HepG2 (cell line): ENCODE measurements around the gene NEDD4. TPM values are rescaled to one million over a fixed set of nuclear protein-coding genes. Genes with fewer than 3 reads are reported as not detected.

Experiments
- ATAC-seq: fragments of 200-7000 bp; cut with Tn5 transposase; 3 replicates; pipeline ENCODE4 v1.9.1; 2020; ENCODE audit warnings: mild to moderate bottlenecking, moderate library complexity
- BruUV-seq: library from RNA; stranded (reverse); fragments of 400-500 nt; replicated peaks from 2 replicates; lab custom pipeline; 2021; lab: Mats Ljungman, UMichigan
- CTCF ChIA-PET: fragments of 300-600 bp; formaldehyde crosslinking; extraction: SDS; loops from one replicate; lab custom pipeline; 2021; ENCODE audit warnings: low total read pairs, inconsistent platforms, low intra/inter-chr PET ratio; lab: Yijun Ruan, JAX
- POLR2A ChIA-PET: fragments of 350-600 bp; sonication (Branson Sonifier 250); formaldehyde crosslinking; loops from one replicate; lab custom pipeline; 2020; ENCODE audit warnings: antibody characterized with exemption, inconsistent platforms; lab: Yijun Ruan, JAX
- DNase-seq: peaks from one replicate; pipeline ENCODE4 v3.0.0-alpha.2; 2015; ENCODE audit warnings: low spot score
- FAIRE-seq: peaks from 3 replicates; lab custom pipeline; 2011; peaks lifted over from hg19 to GRCh38; lab: Jason Lieb, UNC
- H2AFZ ChIP-seq: one replicate; pipeline ENCODE4 v1.6.1; 2011; ENCODE audit warnings: low read length, inconsistent platforms
- H3K27ac ChIP-seq: fragments of 300-600 bp; 3 replicates; pipeline ENCODE4 v1.8.0; 2011; ENCODE audit warnings: mixed run types, mild to moderate bottlenecking, mixed read lengths, low read length, inconsistent platforms; ENCODE audit not compliant: insufficient read depth; ENCODE audit errors: extremely low read length
- H3K27me3 ChIP-seq, 2 experiments: fragments of 200-600 bp in 1 of 2; 2 replicates in 1 of 2; 3 replicates in 1 of 2; pipeline versions ENCODE4 v1.6.0 to v1.8.0; 2011; ENCODE audit warnings: low read length in 2 of 2, mild to moderate bottlenecking in 2 of 2, moderate library complexity in 2 of 2, inconsistent platforms in 1 of 2; ENCODE audit not compliant: insufficient read depth in 2 of 2, control insufficient read depth in 1 of 2
- H3K36me3 ChIP-seq, 2 experiments: fragments of 200-600 bp in 1 of 2; replicated peaks in 1 of 2; 2 replicates in 1 of 2; 3 replicates in 1 of 2; pipeline versions ENCODE4 v1.5.1 to v1.8.0; 2011; ENCODE audit warnings: low read length in 2 of 2, inconsistent platforms in 1 of 2; ENCODE audit not compliant: insufficient read depth in 2 of 2, control insufficient read depth in 1 of 2
- H3K4me1 ChIP-seq: 2 replicates; pipeline ENCODE4 v1.5.1; 2012; ENCODE audit warnings: low read length, inconsistent platforms; ENCODE audit not compliant: insufficient read depth
- H3K4me2 ChIP-seq: 2 replicates; pipeline ENCODE4 v1.6.0; 2011; ENCODE audit warnings: low read depth, low read length, inconsistent platforms
- H3K4me3 ChIP-seq, 3 experiments: fragments of 200-600 bp in 1 of 3; sonication (generic), shearing (Covaris generic) in 1 of 3; replicated peaks in 1 of 3; 2 replicates each; pipeline ENCODE4 v1.5.1; 2011 to 2016; ENCODE audit warnings: low read length in 3 of 3, inconsistent platforms in 2 of 3, low read depth in 2 of 3, mild to moderate bottlenecking in 2 of 3, control low read depth in 1 of 3, mixed read lengths in 1 of 3; ENCODE audit not compliant: insufficient read depth in 1 of 3
- H3K79me2 ChIP-seq: one replicate; pipeline ENCODE4 v1.6.1; 2011; ENCODE audit warnings: low read length, inconsistent platforms; ENCODE audit not compliant: insufficient read depth
- H3K9ac ChIP-seq: 2 replicates; pipeline ENCODE4 v1.6.0; 2011; ENCODE audit warnings: mild to moderate bottlenecking, low read depth, low read length, inconsistent platforms; ENCODE audit not compliant: insufficient read depth
- H3K9me3 ChIP-seq: 2 replicates; pipeline ENCODE4 v1.5.1; 2012; ENCODE audit warnings: mild to moderate bottlenecking, low read length
- H4K20me1 ChIP-seq: 2 replicates; pipeline ENCODE4 v1.6.0; 2011; ENCODE audit warnings: inconsistent platforms, mild to moderate bottlenecking, low read length, moderate library complexity; ENCODE audit not compliant: insufficient read depth
- CREB3 ChIP-seq: sonication (generic); formaldehyde crosslinking; IDR thresholded peaks from 2 replicates; pipeline ENCODE4 v1.5.0; 2020; ENCODE audit warnings: missing genetic modification reagents
- GTF2F1 ChIP-seq: fragments of 150-350 bp; IDR thresholded peaks from 2 replicates; pipeline ENCODE4 v1.6.1; 2014; ENCODE audit warnings: low read length
- IKZF4 ChIP-seq: sonication (generic); formaldehyde crosslinking; IDR thresholded peaks from 2 replicates; pipeline ENCODE4 v1.5.1; 2020; ENCODE audit warnings: borderline replicate concordance, mild to moderate bottlenecking, low read depth, missing genetic modification reagents; ENCODE audit errors: not compliant biosample characterization
- KAT8 ChIP-seq: IDR thresholded peaks from 2 replicates; pipeline ENCODE4 v1.6.1; 2016; ENCODE audit warnings: missing genetic modification reagents, missing compliant biosample characterization
- KDM1A ChIP-seq: IDR thresholded peaks from 2 replicates; pipeline ENCODE4 v1.6.1; 2016; ENCODE audit warnings: missing compliant biosample characterization
- MAFF ChIP-seq: IDR thresholded peaks from 2 replicates; pipeline ENCODE4 v1.6.1; 2011; ENCODE audit warnings: low read depth, low read length, improper control_type of control experiment
- SNAPC5 ChIP-seq: sonication (generic); formaldehyde crosslinking; IDR thresholded peaks from 2 replicates; pipeline ENCODE4 v1.8.1; 2023; ENCODE audit warnings: mild to moderate bottlenecking, missing genetic modification reagents, borderline replicate concordance
- ZNF230 ChIP-seq: sonication (generic); formaldehyde crosslinking; IDR thresholded peaks from 2 replicates; pipeline ENCODE4 v1.4.0; 2020; ENCODE audit warnings: mild to moderate bottlenecking, missing genetic modification reagents
- ZNF275 ChIP-seq: sonication (generic); formaldehyde crosslinking; IDR thresholded peaks from 2 replicates; pipeline ENCODE4 v1.8.0; 2022; ENCODE audit warnings: missing genetic modification reagents, mild to moderate bottlenecking, inconsistent platforms, borderline replicate concordance
- ZNF614 ChIP-seq: IDR thresholded peaks from 2 replicates; pipeline ENCODE4 v1.6.1; 2018; ENCODE audit warnings: missing biosample characterization, missing genetic modification reagents, inconsistent platforms, borderline replicate concordance
- ZNF616 ChIP-seq: sonication (generic); formaldehyde crosslinking; IDR thresholded peaks from 2 replicates; pipeline ENCODE4 v1.5.0; 2020; ENCODE audit warnings: low read depth, mild to moderate bottlenecking, missing genetic modification reagents
- ZNF777 ChIP-seq: sonication (generic); formaldehyde crosslinking; IDR thresholded peaks from 2 replicates; pipeline ENCODE4 v1.4.0; 2020; ENCODE audit warnings: missing genetic modification reagents
- WGBS: methylation state at CpG from one replicate; pipeline ENCODE4 v1.1.6; 2017; ENCODE audit warnings: low lambda C conversion rate; 5-methylcytosine and 5-hydroxymethylcytosine counted together
- in situ Hi-C: cut with HindIII; loops from 2 replicates; pipeline ENCODE4 v1.10.0; 2017; ENCODE audit warnings: low pct_unique_long_range_greater_than_20kb; ENCODE audit not compliant: extremely low pct_ligation_motif_present
- intact Hi-C: fragments of 100-400 bp; cut with micrococcal nuclease; formaldehyde crosslinking; loops from one replicate; pipeline ENCODE4 v1.10.0; 2022; ENCODE audit not compliant: unreplicated experiment
- polyA plus RNA-seq, 8 experiments: library from polyadenylated mRNA; depleted of rRNA in 3 of 8; stranded (reverse) in 7 of 8; unstranded in 1 of 8; fragments of >200 nt; fragmentation: Illumina TruSeq in 4 of 8; extraction: Trizol in 4 of 8; gene quantifications; 2 replicates each; pipeline versions ENCODE4 v1.2.1 to v1.2.3, GENCODE V29; 2011 to 2016; ENCODE audit warnings: low read depth in 4 of 8, missing spikeins in 1 of 8, mixed read lengths in 1 of 8; ENCODE audit not compliant: insufficient read depth in 1 of 8
- total RNA-seq, 5 experiments: library from RNA; depleted of rRNA; stranded (reverse); fragments of >200 nt; fragmentation: Illumina TruSeq; extraction: Trizol; gene quantifications; 2 replicates each; pipeline ENCODE4 v1.2.3, GENCODE V29; 2016; ENCODE audit warnings: low read depth in 1 of 5
- TF ChIP-seq, protein P1 (sequence below): IDR thresholded peaks from 2 replicates; pipeline ENCODE4 v1.6.1; 2016; ENCODE audit warnings: control low read depth
- TF ChIP-seq, protein P2 (sequence below): sonication (generic); formaldehyde crosslinking; IDR thresholded peaks from 2 replicates; pipeline ENCODE4 v1.4.0; 2020; ENCODE audit warnings: missing genetic modification reagents, borderline replicate concordance
- TF ChIP-seq, protein P3 (sequence below): sonication (generic); formaldehyde crosslinking; IDR thresholded peaks from 2 replicates; pipeline ENCODE4 v1.8.1; 2023; ENCODE audit warnings: missing genetic modification reagents, inconsistent platforms, borderline replicate concordance

The NEDD4 gene
- total and polyA plus RNA-seq, 2 of the 13 experiments (the other 11 are each of a cell fraction or from before 2014, with no cell fraction given) = 10.4 to 13.0 TPM

DNA sequence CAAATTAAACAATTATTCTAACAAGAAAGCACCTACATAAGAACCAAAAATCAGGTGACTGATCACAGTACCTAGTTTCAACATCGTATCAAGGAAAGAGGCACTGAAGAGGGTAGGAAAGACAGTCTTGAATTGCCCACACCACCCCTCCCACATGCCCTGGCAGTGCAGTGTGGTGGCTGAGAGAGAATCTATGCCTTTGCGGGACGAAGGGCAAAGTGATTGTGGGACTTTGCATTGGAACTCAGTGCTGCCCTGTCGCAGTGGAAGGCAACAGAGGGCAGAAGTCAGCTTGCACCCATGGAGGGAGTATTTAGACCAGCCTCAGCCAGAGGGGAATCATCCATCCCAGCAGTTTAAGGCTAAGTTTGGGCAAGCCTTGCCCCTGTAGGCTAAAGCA is 24.5 kb downstream of the NEDD4 start (continued):
- TF ChIP-seq KAT8 = no peak
- no peak for TF ChIP-seq ZNF275 (CRISPR knock-in tag)
- TF ChIP-seq ZNF230 (CRISPR knock-in tag) = no peak
- no peak for TF ChIP-seq ZNF777 (CRISPR knock-in tag)
- TF ChIP-seq IKZF4 (CRISPR knock-in tag) = no peak

- Histone ChIP-seq H3K4me2 (no peak overlapping the region), H3K27me3 (no peaks in the 10 kb centered on the region), H3K4me1 (peaks cover 31% of the 10 kb centered on the region), H3K9ac (no peak overlapping the region), H3K4me3 (no peak overlapping the region), H3K27ac (no peak overlapping the region), H3K36me3 (peaks cover 0 to 7% of the 10 kb centered on the region in 2 experiments; a peak in 1 of 5 replicates), H3K79me2 (peaks cover 2% of the 10 kb centered on the region), H3K9me3 (no peaks in the 10 kb centered on the region), H2AFZ (no peak overlapping the region), H4K20me1 (no peaks in the 10 kb centered on the region)
- ATAC-seq (no peak), FAIRE-seq (no peak), DNase-seq (no peak)
- in situ Hi-C loops (no loop called here), intact Hi-C loops (no loop called here)
- no TSS peak for BruUV-seq
- 92% methylated on average over 3 of the region's 3 CpGs for WGBS
- ChIA-PET POLR2A (no interaction called here), CTCF (no interaction called here)
- TF ChIP-seq, protein P1, sequence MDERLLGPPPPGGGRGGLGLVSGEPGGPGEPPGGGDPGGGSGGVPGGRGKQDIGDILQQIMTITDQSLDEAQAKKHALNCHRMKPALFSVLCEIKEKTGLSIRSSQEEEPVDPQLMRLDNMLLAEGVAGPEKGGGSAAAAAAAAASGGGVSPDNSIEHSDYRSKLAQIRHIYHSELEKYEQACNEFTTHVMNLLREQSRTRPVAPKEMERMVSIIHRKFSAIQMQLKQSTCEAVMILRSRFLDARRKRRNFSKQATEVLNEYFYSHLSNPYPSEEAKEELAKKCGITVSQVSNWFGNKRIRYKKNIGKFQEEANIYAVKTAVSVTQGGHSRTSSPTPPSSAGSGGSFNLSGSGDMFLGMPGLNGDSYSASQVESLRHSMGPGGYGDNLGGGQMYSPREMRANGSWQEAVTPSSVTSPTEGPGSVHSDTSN = no peak
- TF ChIP-seq CREB3 (CRISPR knock-in tag) (no peak), MAFF (no peak), KDM1A (CRISPR knock-in tag) (no peak), ZNF614 (CRISPR knock-in tag) (no peak), SNAPC5 (CRISPR knock-in tag) (no peak), GTF2F1 (no peak), ZNF616 (CRISPR knock-in tag) (no peak)
- TF ChIP-seq, protein P2, sequence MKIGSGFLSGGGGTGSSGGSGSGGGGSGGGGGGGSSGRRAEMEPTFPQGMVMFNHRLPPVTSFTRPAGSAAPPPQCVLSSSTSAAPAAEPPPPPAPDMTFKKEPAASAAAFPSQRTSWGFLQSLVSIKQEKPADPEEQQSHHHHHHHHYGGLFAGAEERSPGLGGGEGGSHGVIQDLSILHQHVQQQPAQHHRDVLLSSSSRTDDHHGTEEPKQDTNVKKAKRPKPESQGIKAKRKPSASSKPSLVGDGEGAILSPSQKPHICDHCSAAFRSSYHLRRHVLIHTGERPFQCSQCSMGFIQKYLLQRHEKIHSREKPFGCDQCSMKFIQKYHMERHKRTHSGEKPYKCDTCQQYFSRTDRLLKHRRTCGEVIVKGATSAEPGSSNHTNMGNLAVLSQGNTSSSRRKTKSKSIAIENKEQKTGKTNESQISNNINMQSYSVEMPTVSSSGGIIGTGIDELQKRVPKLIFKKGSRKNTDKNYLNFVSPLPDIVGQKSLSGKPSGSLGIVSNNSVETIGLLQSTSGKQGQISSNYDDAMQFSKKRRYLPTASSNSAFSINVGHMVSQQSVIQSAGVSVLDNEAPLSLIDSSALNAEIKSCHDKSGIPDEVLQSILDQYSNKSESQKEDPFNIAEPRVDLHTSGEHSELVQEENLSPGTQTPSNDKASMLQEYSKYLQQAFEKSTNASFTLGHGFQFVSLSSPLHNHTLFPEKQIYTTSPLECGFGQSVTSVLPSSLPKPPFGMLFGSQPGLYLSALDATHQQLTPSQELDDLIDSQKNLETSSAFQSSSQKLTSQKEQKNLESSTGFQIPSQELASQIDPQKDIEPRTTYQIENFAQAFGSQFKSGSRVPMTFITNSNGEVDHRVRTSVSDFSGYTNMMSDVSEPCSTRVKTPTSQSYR (CRISPR knock-in tag) = no peak
- TF ChIP-seq, protein P3, sequence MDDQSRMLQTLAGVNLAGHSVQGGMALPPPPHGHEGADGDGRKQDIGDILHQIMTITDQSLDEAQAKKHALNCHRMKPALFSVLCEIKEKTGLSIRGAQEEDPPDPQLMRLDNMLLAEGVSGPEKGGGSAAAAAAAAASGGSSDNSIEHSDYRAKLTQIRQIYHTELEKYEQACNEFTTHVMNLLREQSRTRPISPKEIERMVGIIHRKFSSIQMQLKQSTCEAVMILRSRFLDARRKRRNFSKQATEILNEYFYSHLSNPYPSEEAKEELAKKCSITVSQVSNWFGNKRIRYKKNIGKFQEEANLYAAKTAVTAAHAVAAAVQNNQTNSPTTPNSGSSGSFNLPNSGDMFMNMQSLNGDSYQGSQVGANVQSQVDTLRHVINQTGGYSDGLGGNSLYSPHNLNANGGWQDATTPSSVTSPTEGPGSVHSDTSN (CRISPR knock-in tag) = no peak
Observed at GRCh38 chr15:55965091-55965490, 28.3 kb downstream of the NEDD4 start.
